Thyroid gland (tissue), 4 donors: Measurements from ENCODE around the gene PRDX5.

ENCODE experiments used
- CTCF ChIP-seq, 6 experiments: fragments of 200-600 bp in 3 of 6; fragments of 450-650 bp in 3 of 6; sonication (generic) in 3 of 6; IDR thresholded peaks; one replicate each; pipeline ENCODE4 v1.5.1; 2016 to 2019; ENCODE audit warnings: antibody characterized with exemption in 6 of 6, mild to moderate bottlenecking in 2 of 6, inconsistent platforms in 1 of 6, moderate library complexity in 1 of 6
- POLR2A ChIP-seq, 2 donors: fragments of 450-650 bp; IDR thresholded peaks; one replicate each; pipeline ENCODE4 v1.6.1; 2017; ENCODE audit warnings: antibody characterized with exemption in 2 of 2, mild to moderate bottlenecking in 2 of 2, moderate library complexity in 1 of 2

GRCh38 chr11:64296830-64297698 lies 20.9 kb upstream of the PRDX5 start:
- TF ChIP-seq CTCF (IDR thresholded peaks at IDR 0.05) = no peak
- no peak for TF ChIP-seq POLR2A (IDR thresholded peaks at IDR 0.05)
